Hippocampal formation (tissue), 2 donors: ENCODE results near the gene CDH15.
"Not testable (repeated sequence)": the region's sequence is repeated elsewhere in the genome, so short reads cannot be mapped to it uniquely, and the experiment has no call there.

Experiments
- DNase-seq, 2 donors: peaks; one replicate each; lab custom pipeline; 2025; lab: John Stamatoyannopoulos, UW

The CDH15 gene

GRCh38 chr16:89233678-89234490, 62.3 kb downstream of the CDH15 start:
- DNase-seq: no peak

GRCh38 chr16:89237733-89238132, 66.2 kb downstream of the CDH15 start:
- no peak for DNase-seq

GRCh38 chr16:89241187-89242007, 69.8 kb downstream of the CDH15 start:
- DNase-seq: peak; percentile 40 to 75

- DNase-seq: no peak
Measured at GRCh38 chr16:89242795-89243200, 71.2 kb downstream of the CDH15 start.

- DNase-seq: no peak
Measured at GRCh38 chr16:89243664-89244063, 72.1 kb downstream of the CDH15 start.

- DNase-seq: not testable (repeated sequence)
Measured at GRCh38 chr16:89244264-89244663, 72.7 kb downstream of the CDH15 start.

GRCh38 chr16:89244754-89245153, 73.2 kb downstream of the CDH15 start:
- DNase-seq: no peak
